ENCODE data around the gene CELF6.

Gene CELF6

GRCh38 chr15:72319985-72320671 lies at the start of gene CELF6:
Gene CELF6 (minus strand): TSS chr15:72320157. CDS start chr15:72319874, 283 bp downstream.
- DNase-seq (ENCODE audit: low read depth): peak; percentile 45

- DNase-seq (ENCODE audit: low read depth): no peak
These were observed 48.9 kb upstream of the CELF6 start for GRCh38 chr15:72368899-72369298.

- no peak for DNase-seq (ENCODE audit: low read depth)
These were observed 48.4 kb upstream of the CELF6 start for GRCh38 chr15:72368325-72368724.

GRCh38 chr15:72365844-72366243 lies 45.9 kb upstream of the CELF6 start:
- DNase-seq (ENCODE audit: low read depth): no peak

GRCh38 chr15:72361176-72361575 lies 41.2 kb upstream of the CELF6 start:
- no peak for DNase-seq (ENCODE audit: low read depth)

- no peak for DNase-seq (ENCODE audit: low read depth)
These were observed 38.8 kb upstream of the CELF6 start for GRCh38 chr15:72358650-72359171.

- no peak for DNase-seq (ENCODE audit: low read depth)
These were observed 38.2 kb upstream of the CELF6 start for GRCh38 chr15:72358121-72358520.

GRCh38 chr15:72354496-72354895 lies 34.5 kb upstream of the CELF6 start:
- no peak for DNase-seq (ENCODE audit: low read depth)

GRCh38 chr15:72353266-72353665 lies 33.3 kb upstream of the CELF6 start:
- DNase-seq (ENCODE audit: low read depth): no peak

GRCh38 chr15:72345806-72346205 lies 25.8 kb upstream of the CELF6 start:
- no peak for DNase-seq (ENCODE audit: low read depth)

GRCh38 chr15:72345280-72345679 lies 25.3 kb upstream of the CELF6 start:
- no peak for DNase-seq (ENCODE audit: low read depth)

- no peak for DNase-seq (ENCODE audit: low read depth)
These were observed 24.6 kb upstream of the CELF6 start for GRCh38 chr15:72344602-72345001.

GRCh38 chr15:72342385-72342784 lies 22.4 kb upstream of the CELF6 start:
- DNase-seq (ENCODE audit: low read depth): no peak

GRCh38 chr15:72341361-72341760 lies 21.4 kb upstream of the CELF6 start:
- no peak for DNase-seq (ENCODE audit: low read depth)

GRCh38 chr15:72340366-72340765 lies 20.4 kb upstream of the CELF6 start:
- no peak for DNase-seq (ENCODE audit: low read depth)

- DNase-seq (ENCODE audit: low read depth): no peak
These were observed 19.8 kb upstream of the CELF6 start for GRCh38 chr15:72339777-72340177.

- DNase-seq (ENCODE audit: low read depth): no peak
These were observed 18.8 kb upstream of the CELF6 start for GRCh38 chr15:72338617-72339321.

GRCh38 chr15:72338148-72338547 lies 18.2 kb upstream of the CELF6 start:
- DNase-seq (ENCODE audit: low read depth): no peak

GRCh38 chr15:72334842-72335241 lies 14.9 kb upstream of the CELF6 start:
- DNase-seq (ENCODE audit: low read depth): no peak

GRCh38 chr15:72331021-72331420 lies 11.1 kb upstream of the CELF6 start:
- DNase-seq (ENCODE audit: low read depth): no peak

- no peak for DNase-seq (ENCODE audit: low read depth)
These were observed 3.8 kb upstream of the CELF6 start for GRCh38 chr15:72323752-72324151.

GRCh38 chr15:72319360-72319984 lies 485 bp downstream of the CELF6 start:
- DNase-seq (ENCODE audit: low read depth): no peak

- no peak for DNase-seq (ENCODE audit: low read depth)
These were observed 1.5 kb downstream of the CELF6 start for GRCh38 chr15:72318408-72318942.
